IMR-90 (cell line): Measurements from ENCODE around the gene FADS2. TPM values are rescaled to one million over a fixed set of nuclear protein-coding genes. Genes with fewer than 3 reads are reported as not detected.
A peak's percentile ranks its signal among the peaks of the same experiment; 100 is the strongest.

ENCODE experiments used
- ATAC-seq: fragments of 200-7000 bp; cut with Tn5 transposase; 2 replicates; pipeline ENCODE4 v1.9.1; 2020; ENCODE audit warnings: low read depth, mild to moderate bottlenecking, moderate library complexity
- BruUV-seq: library from RNA; stranded (reverse); fragments of 400-500 nt; replicated peaks from 2 replicates; lab custom pipeline; 2021; lab: Mats Ljungman, UMichigan
- CTCF ChIA-PET: fragments of 300-600 bp; formaldehyde crosslinking; extraction: SDS; loops from one replicate; lab custom pipeline; 2021; ENCODE audit warnings: antibody characterized with exemption; lab: Yijun Ruan, JAX
- POLR2A ChIA-PET: fragments of 300-600 bp; sonication (Branson Sonifier 250); formaldehyde crosslinking; loops from one replicate; lab custom pipeline; 2022; ENCODE audit warnings: antibody characterized with exemption; ENCODE audit not compliant: unreplicated experiment; lab: Charles Lee
- DNase-seq: peaks from one replicate; pipeline ENCODE4 v3.0.0; 2013
- H2AFZ ChIP-seq: replicated peaks from 2 replicates; pipeline ENCODE3; 2013; ENCODE audit warnings: low read length, mild to moderate bottlenecking; ENCODE audit not compliant: poor library complexity
- H2AK5ac ChIP-seq: 2 replicates; pipeline ENCODE4 v1.6.1; 2013; ENCODE audit warnings: low read depth, low read length, inconsistent platforms
- H2AK9ac ChIP-seq: replicated peaks from 2 replicates; pipeline ENCODE3; 2013; ENCODE audit warnings: mild to moderate bottlenecking, low read depth, low read length, moderate library complexity; ENCODE audit not compliant: poor library complexity
- H2BK120ac ChIP-seq: 2 replicates; pipeline ENCODE4 v1.6.1; 2013; ENCODE audit warnings: low read depth, low read length, inconsistent platforms
- H2BK15ac ChIP-seq: 3 replicates; pipeline ENCODE4 v1.6.1; 2013; ENCODE audit warnings: low read depth, low read length, inconsistent platforms
- H2BK20ac ChIP-seq: 2 replicates; pipeline ENCODE4 v1.6.1; 2013; ENCODE audit warnings: low read depth, mild to moderate bottlenecking, inconsistent platforms, low read length, moderate library complexity
- H2BK5ac ChIP-seq: 2 replicates; pipeline ENCODE4 v1.6.1; 2013; ENCODE audit warnings: mild to moderate bottlenecking, low read depth, low read length, inconsistent platforms; ENCODE audit not compliant: poor library complexity, severe bottlenecking
- H3K14ac ChIP-seq: replicated peaks from 2 replicates; pipeline ENCODE4 v1.6.1; 2013; ENCODE audit warnings: low read depth, low read length, inconsistent platforms
- H3K18ac ChIP-seq: 2 replicates; pipeline ENCODE4 v1.6.1; 2013; ENCODE audit warnings: low read depth, low read length, control low read depth
- H3K23ac ChIP-seq: 2 replicates; pipeline ENCODE4 v1.6.1; 2013; ENCODE audit warnings: low read depth, low read length, inconsistent platforms
- H3K27ac ChIP-seq: 2 replicates; pipeline ENCODE4 v1.5.1; 2013; ENCODE audit warnings: mild to moderate bottlenecking, control low read depth, low read length; ENCODE audit not compliant: insufficient read depth
- H3K27me3 ChIP-seq: 2 replicates; pipeline ENCODE4 v1.6.1; 2013; ENCODE audit warnings: low read length; ENCODE audit not compliant: control insufficient read depth, insufficient read depth
- H3K36me3 ChIP-seq: 2 replicates; pipeline ENCODE4 v1.6.1; 2013; ENCODE audit warnings: low read length, mixed read lengths; ENCODE audit not compliant: control insufficient read depth, insufficient read depth
- H3K4ac ChIP-seq: 2 replicates; pipeline ENCODE4 v1.6.1; 2013; ENCODE audit warnings: low read depth, low read length, inconsistent platforms
- H3K4me1 ChIP-seq: 2 replicates; pipeline ENCODE4 v1.6.1; 2013; ENCODE audit warnings: low read length, mixed read lengths; ENCODE audit not compliant: control insufficient read depth, insufficient read depth
- H3K4me2 ChIP-seq: 2 replicates; pipeline ENCODE4 v1.6.1; 2013; ENCODE audit warnings: low read depth, mild to moderate bottlenecking, control low read depth, low read length, moderate library complexity
- H3K4me3 ChIP-seq: 2 replicates; pipeline ENCODE4 v1.5.1; 2013; ENCODE audit warnings: low read depth, mild to moderate bottlenecking, control low read depth, low read length, moderate library complexity; ENCODE audit not compliant: insufficient read depth
- H3K56ac ChIP-seq: 2 replicates; pipeline ENCODE4 v1.6.1; 2013; ENCODE audit warnings: low read length, inconsistent platforms; ENCODE audit not compliant: insufficient read depth; ENCODE audit errors: extremely low read depth
- H3K79me1 ChIP-seq, 2 experiments: 2 replicates each; pipeline ENCODE4 v1.6.1; 2013; ENCODE audit warnings: low read length in 2 of 2, inconsistent platforms in 1 of 2, low read depth in 1 of 2
- H3K9ac ChIP-seq: 2 replicates; pipeline ENCODE4 v1.6.1; 2013; ENCODE audit warnings: low read depth, low read length, control low read depth
- H3K9me1 ChIP-seq: 2 replicates; pipeline ENCODE4 v1.6.1; 2013; ENCODE audit warnings: low read length, inconsistent platforms; ENCODE audit not compliant: insufficient read depth
- H3K9me3 ChIP-seq: 2 replicates; pipeline ENCODE4 v1.6.1; 2013; ENCODE audit warnings: low read length; ENCODE audit not compliant: control insufficient read depth, insufficient read depth
- H4K20me1 ChIP-seq: 2 replicates; pipeline ENCODE4 v1.6.1; 2013; ENCODE audit warnings: low read length, inconsistent platforms; ENCODE audit not compliant: insufficient read depth
- H4K5ac ChIP-seq: 2 replicates; pipeline ENCODE4 v1.6.1; 2013; ENCODE audit warnings: mild to moderate bottlenecking, low read depth, low read length, control low read depth
- H4K8ac ChIP-seq, 2 experiments: 2 replicates each; pipeline ENCODE4 v1.6.1; 2013; ENCODE audit warnings: low read depth in 2 of 2, low read length in 2 of 2, control low read depth in 1 of 2, inconsistent platforms in 1 of 2
- H4K91ac ChIP-seq: 2 replicates; pipeline ENCODE4 v1.6.1; 2013; ENCODE audit warnings: low read depth, low read length, inconsistent platforms; ENCODE audit not compliant: insufficient read depth
- BHLHE40 ChIP-seq: fragments of 150-350 bp; IDR thresholded peaks from 2 replicates; pipeline ENCODE4 v1.6.1; 2016; ENCODE audit warnings: mild to moderate bottlenecking, low read depth, low read length
- CEBPB ChIP-seq: IDR thresholded peaks from 2 replicates; pipeline ENCODE4 v1.6.1; 2012; ENCODE audit warnings: low read depth, low read length, improper control_type of control experiment
- CHD1 ChIP-seq: IDR thresholded peaks from 2 replicates; pipeline ENCODE4 v1.6.1; 2012; ENCODE audit warnings: low read depth, low read length, improper control_type of control experiment
- FOS ChIP-seq: fragments of 150-350 bp; IDR thresholded peaks from 2 replicates; pipeline ENCODE4 v1.6.1; 2016; ENCODE audit warnings: low read depth, low read length
- MAFK ChIP-seq: IDR thresholded peaks from 2 replicates; pipeline ENCODE4 v1.6.1; 2012; ENCODE audit warnings: low read depth, low read length, improper control_type of control experiment
- NFE2L2 ChIP-seq: fragments of 150-350 bp; IDR thresholded peaks from 2 replicates; pipeline ENCODE4 v1.6.1; 2016; ENCODE audit warnings: low read depth, mild to moderate bottlenecking, low read length
- RAD21 ChIP-seq: IDR thresholded peaks from 2 replicates; pipeline ENCODE4 v1.6.1; 2012; ENCODE audit warnings: low read length, improper control_type of control experiment
- WGBS, 2 experiments: methylation state at CpG; one replicate each; pipeline versions ENCODE4 v1.1.5 to v1.1.7; 2013; ENCODE audit warnings: missing lambda C conversion rate in 2 of 2; ENCODE audit not compliant: insufficient read length in 1 of 2; ENCODE audit errors: extremely low coverage in 2 of 2; 5-methylcytosine and 5-hydroxymethylcytosine counted together
- dilution Hi-C: fragments of 300-500 bp; cut with HindIII; formaldehyde crosslinking; loops from one replicate; pipeline ENCODE4 v1.14.3; 2018; ENCODE audit warnings: low sequenced_read_pairs; ENCODE audit not compliant: unreplicated experiment
- in situ Hi-C: fragments of 300-500 bp; cut with MboI; formaldehyde crosslinking; loops from 3 replicates; pipeline ENCODE4 v1.14.3; 2019; ENCODE audit warnings: low sequenced_read_pairs, inconsistent platforms, mixed read lengths
- intact Hi-C: fragments of 100-400 bp; cut with micrococcal nuclease; formaldehyde crosslinking; loops from 2 replicates; pipeline ENCODE4 v1.10.0; 2022
- polyA plus RNA-seq, 3 experiments: library from polyadenylated mRNA; depleted of rRNA; stranded (reverse); fragments of >200 nt; gene quantifications; 2 replicates each; pipeline ENCODE4 v1.2.3, GENCODE V29; 2012; ENCODE audit warnings: low replicate concordance in 1 of 3
- total RNA-seq: library from RNA; depleted of rRNA; stranded (reverse); fragments of >200 nt; gene quantifications from 2 replicates; pipeline ENCODE4 v1.2.3, GENCODE V29; 2012
- TF ChIP-seq, protein P1 (sequence below): fragments of 150-350 bp; IDR thresholded peaks from 2 replicates; pipeline ENCODE4 v1.6.1; 2016; ENCODE audit warnings: low read depth, mild to moderate bottlenecking, low read length, moderate library complexity, borderline replicate concordance
- TF ChIP-seq, protein P2 (sequence below): fragments of 150-350 bp; IDR thresholded peaks from 2 replicates; pipeline ENCODE4 v1.6.1; 2017; ENCODE audit warnings: mild to moderate bottlenecking, antibody characterized with exemption, low read length, low read depth

Gene FADS2
- total and polyA plus RNA-seq, 2 of the 4 experiments (the other 2 are of a cell fraction): 33.3 to 88.4 TPM

DNA sequence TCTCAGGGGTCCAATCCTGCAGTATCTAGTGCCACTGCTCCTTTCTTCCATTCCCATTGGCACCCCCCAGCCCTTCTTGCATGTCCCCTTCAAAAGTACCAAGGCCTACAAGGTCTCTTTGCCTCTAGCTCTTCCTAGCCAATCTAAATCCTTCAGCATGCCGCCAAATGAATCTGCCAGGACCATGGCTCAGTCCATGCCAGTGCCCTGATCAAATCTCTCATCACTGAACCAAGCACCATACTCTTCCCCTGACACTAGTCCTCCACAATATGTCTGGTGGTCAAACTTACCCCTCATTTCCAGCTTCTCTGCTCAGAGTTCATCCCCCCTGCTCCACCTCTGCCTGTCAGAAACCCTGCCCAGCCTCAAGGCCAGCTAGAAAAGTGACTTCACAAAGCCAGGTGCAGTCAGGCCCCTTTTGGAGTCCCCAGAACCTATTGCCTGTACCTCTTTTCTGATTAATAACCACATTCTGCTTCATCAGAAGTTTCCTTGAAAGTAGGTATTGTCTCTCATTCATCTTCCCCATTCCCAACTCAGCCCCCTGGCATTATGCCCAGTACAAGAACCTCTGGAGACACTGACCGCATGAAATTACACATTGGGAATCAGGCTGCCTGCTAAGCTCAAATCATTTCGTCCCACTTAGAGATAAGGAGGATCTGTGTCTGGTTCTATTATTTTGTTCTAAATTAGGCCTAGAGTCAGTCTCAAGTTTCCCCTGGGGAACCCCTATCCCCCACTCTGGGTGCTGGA, 24.0 kb upstream of the FADS2 start:
- in situ Hi-C loops (no loop called here), intact Hi-C loops (no loop called here), dilution Hi-C loops (no loop called here)
- H2AK9ac ChIP-seq: no peak overlapping the region
- ChIA-PET CTCF (no interaction called here), POLR2A (no interaction called here)
- H3K18ac ChIP-seq: no peak overlapping the region
- H3K4ac ChIP-seq: no peak overlapping the region
- peaks cover 39% of the 10 kb centered on the region for H3K36me3 ChIP-seq
- no peak overlapping the region for H3K4me3 ChIP-seq
- TF ChIP-seq CEBPB: no peak
- no peak for TF ChIP-seq FOS
- TF ChIP-seq CHD1: no peak
- TF ChIP-seq RAD21: no peak
- no peak for TF ChIP-seq MAFK
- TF ChIP-seq BHLHE40: no peak
- TF ChIP-seq NFE2L2: no peak
- TF ChIP-seq, protein P1, sequence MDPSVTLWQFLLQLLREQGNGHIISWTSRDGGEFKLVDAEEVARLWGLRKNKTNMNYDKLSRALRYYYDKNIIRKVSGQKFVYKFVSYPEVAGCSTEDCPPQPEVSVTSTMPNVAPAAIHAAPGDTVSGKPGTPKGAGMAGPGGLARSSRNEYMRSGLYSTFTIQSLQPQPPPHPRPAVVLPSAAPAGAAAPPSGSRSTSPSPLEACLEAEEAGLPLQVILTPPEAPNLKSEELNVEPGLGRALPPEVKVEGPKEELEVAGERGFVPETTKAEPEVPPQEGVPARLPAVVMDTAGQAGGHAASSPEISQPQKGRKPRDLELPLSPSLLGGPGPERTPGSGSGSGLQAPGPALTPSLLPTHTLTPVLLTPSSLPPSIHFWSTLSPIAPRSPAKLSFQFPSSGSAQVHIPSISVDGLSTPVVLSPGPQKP: no peak
- TF ChIP-seq, protein P2, sequence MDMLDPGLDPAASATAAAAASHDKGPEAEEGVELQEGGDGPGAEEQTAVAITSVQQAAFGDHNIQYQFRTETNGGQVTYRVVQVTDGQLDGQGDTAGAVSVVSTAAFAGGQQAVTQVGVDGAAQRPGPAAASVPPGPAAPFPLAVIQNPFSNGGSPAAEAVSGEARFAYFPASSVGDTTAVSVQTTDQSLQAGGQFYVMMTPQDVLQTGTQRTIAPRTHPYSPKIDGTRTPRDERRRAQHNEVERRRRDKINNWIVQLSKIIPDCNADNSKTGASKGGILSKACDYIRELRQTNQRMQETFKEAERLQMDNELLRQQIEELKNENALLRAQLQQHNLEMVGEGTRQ: no peak
- no peak overlapping the region for H4K91ac ChIP-seq
- no peak overlapping the region for H2BK5ac ChIP-seq
- H3K9me1 ChIP-seq: peaks cover 9% of the 10 kb centered on the region
- no peak overlapping the region for H3K23ac ChIP-seq
- H2BK120ac ChIP-seq: no peak overlapping the region
- H3K9me3 ChIP-seq: no peaks in the 10 kb centered on the region
- no peak overlapping the region for H2BK15ac ChIP-seq
- BruUV-seq: no TSS peak
- H2AK5ac ChIP-seq: no peak overlapping the region
- H3K27ac ChIP-seq: no peak overlapping the region
- H3K14ac ChIP-seq: no peak overlapping the region
- ATAC-seq: no peak
- WGBS, 2 experiments: 100% methylated on average over 1 of the region's 3 CpGs; no CpG with 5 or more reads in 1 of the 2 experiments
- H4K5ac ChIP-seq: no peak overlapping the region
- H3K56ac ChIP-seq: no peak overlapping the region
- no peak overlapping the region for H4K8ac ChIP-seq
- peaks cover 15 to 36% of the 10 kb centered on the region in 2 experiments for H3K79me1 ChIP-seq
- H2AFZ ChIP-seq: no peak overlapping the region
- DNase-seq: peak; percentile 49
- peaks cover 4% of the 10 kb centered on the region; the same call in 1 of the 2 replicates for H4K20me1 ChIP-seq
- H2BK20ac ChIP-seq: no peak overlapping the region
- H3K9ac ChIP-seq: no peak overlapping the region
- H3K4me2 ChIP-seq: no peak overlapping the region
- H3K4me1 ChIP-seq: peaks cover 3% of the 10 kb centered on the region
- no peaks in the 10 kb centered on the region for H3K27me3 ChIP-seq
